Mononuclear cell (primary cell): ENCODE measurements around the gene NRG3. TPM values are rescaled to one million over a fixed set of nuclear protein-coding genes. Genes with fewer than 3 reads are reported as not detected.

ENCODE experiments used
- H3K27me3 ChIP-seq: 2 replicates; pipeline ENCODE4 v1.6.0; 2011; ENCODE audit warnings: low read length, control low read depth; ENCODE audit not compliant: insufficient read depth
- H3K4me1 ChIP-seq: 2 replicates; pipeline ENCODE4 v1.5.1; 2011; ENCODE audit warnings: mild to moderate bottlenecking, low read length, control low read depth; ENCODE audit not compliant: insufficient read depth
- H3K4me3 ChIP-seq: 2 replicates; pipeline ENCODE4 v1.5.1; 2011; ENCODE audit warnings: mild to moderate bottlenecking, low read length, moderate library complexity
- H3K9me3 ChIP-seq: 2 replicates; pipeline ENCODE4 v1.5.1; 2011; ENCODE audit warnings: low read depth, mild to moderate bottlenecking, control low read depth, low read length
- total RNA-seq: library from RNA; depleted of rRNA; stranded (reverse); fragments of >200 nt; gene quantifications from one replicate; pipeline ENCODE4 v1.2.3, GENCODE V29; 2012

Gene NRG3
- total RNA-seq, 1 donor, result not detected

- Histone ChIP-seq H3K4me1 (no peaks in the 10 kb centered on the region), H3K9me3 (peaks cover 6% of the 10 kb centered on the region), H3K27me3 (no peaks in the 10 kb centered on the region), H3K4me3 (no peak overlapping the region)
These were observed 578.8 kb downstream of the NRG3 start for GRCh38 chr10:82453678-82454293.

- H3K9me3 ChIP-seq, result no peaks in the 10 kb centered on the region
- no peaks in the 10 kb centered on the region for H3K4me1 ChIP-seq
- H3K27me3 ChIP-seq, result no peaks in the 10 kb centered on the region
- H3K4me3 ChIP-seq, result no peak overlapping the region
These were observed 588.0 kb downstream of the NRG3 start for GRCh38 chr10:82462910-82463551.

- Histone ChIP-seq H3K4me3 (no peak overlapping the region), H3K9me3 (no peaks in the 10 kb centered on the region), H3K27me3 (no peaks in the 10 kb centered on the region), H3K4me1 (no peaks in the 10 kb centered on the region)
These were observed 588.6 kb downstream of the NRG3 start for GRCh38 chr10:82463614-82464013.

GRCh38 chr10:82464191-82464818 lies 589.3 kb downstream of the NRG3 start:
- H3K27me3 ChIP-seq, result no peaks in the 10 kb centered on the region
- H3K4me3 ChIP-seq, result no peak overlapping the region
- no peaks in the 10 kb centered on the region for H3K9me3 ChIP-seq
- no peaks in the 10 kb centered on the region for H3K4me1 ChIP-seq

GRCh38 chr10:82464966-82465365 lies 590.0 kb downstream of the NRG3 start:
- Histone ChIP-seq H3K4me3 (no peak overlapping the region), H3K9me3 (no peaks in the 10 kb centered on the region), H3K27me3 (no peaks in the 10 kb centered on the region), H3K4me1 (no peaks in the 10 kb centered on the region)

DNA sequence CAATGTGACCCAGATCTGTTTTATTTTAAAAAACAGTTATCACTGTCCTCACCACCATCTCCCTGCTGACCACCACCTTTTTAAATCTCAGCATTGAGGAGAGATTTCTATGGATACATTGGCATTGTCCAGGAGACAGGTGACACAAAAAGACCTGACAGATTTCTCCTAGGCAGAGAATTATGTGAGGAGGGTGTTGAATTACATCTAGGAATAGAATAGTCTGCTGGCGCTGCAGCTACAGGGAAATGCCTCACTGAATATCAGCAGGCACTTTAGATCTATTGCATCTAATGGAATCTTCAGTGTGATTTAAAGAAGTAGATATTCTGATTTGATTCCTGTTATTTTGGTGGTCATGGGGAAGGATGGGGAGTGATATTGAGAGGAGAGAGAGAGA lies 593.5 kb downstream of the NRG3 start:
- H3K9me3 ChIP-seq, result no peaks in the 10 kb centered on the region
- no peaks in the 10 kb centered on the region for H3K27me3 ChIP-seq
- H3K4me3 ChIP-seq, result no peak overlapping the region
- no peaks in the 10 kb centered on the region for H3K4me1 ChIP-seq

- Histone ChIP-seq H3K4me1 (no peaks in the 10 kb centered on the region), H3K4me3 (no peak overlapping the region), H3K27me3 (no peaks in the 10 kb centered on the region), H3K9me3 (no peaks in the 10 kb centered on the region)
These were observed 597.7 kb downstream of the NRG3 start for GRCh38 chr10:82472406-82473335.

- no peaks in the 10 kb centered on the region for H3K27me3 ChIP-seq
- H3K9me3 ChIP-seq, result no peaks in the 10 kb centered on the region
- H3K4me3 ChIP-seq, result no peak overlapping the region
- H3K4me1 ChIP-seq, result no peaks in the 10 kb centered on the region
These were observed 602.8 kb downstream of the NRG3 start for GRCh38 chr10:82477776-82478175.

GRCh38 chr10:82492647-82493046 lies 617.7 kb downstream of the NRG3 start:
- Histone ChIP-seq H3K4me3 (no peak overlapping the region), H3K4me1 (no peaks in the 10 kb centered on the region), H3K9me3 (no peaks in the 10 kb centered on the region)

DNA sequence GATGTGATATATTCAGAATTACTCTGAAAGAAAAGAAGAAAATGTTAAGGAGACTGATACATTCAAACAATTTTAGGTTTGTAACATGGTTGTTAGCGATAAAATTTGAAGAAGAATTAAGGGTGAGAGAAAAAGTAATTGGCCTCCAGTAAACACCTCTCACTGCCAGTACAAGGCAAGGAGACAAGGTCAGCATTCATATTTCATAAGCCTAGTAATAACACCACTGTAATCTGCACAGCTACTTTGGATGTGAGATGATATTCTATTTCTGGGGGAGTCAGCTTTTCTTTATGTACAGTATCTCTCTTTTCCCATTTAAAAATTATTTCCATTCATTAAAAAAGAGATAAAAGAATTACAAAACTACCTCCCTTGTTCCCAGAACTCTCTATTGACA lies 621.1 kb downstream of the NRG3 start:
- Histone ChIP-seq H3K4me3 (no peak overlapping the region), H3K9me3 (no peaks in the 10 kb centered on the region), H3K4me1 (no peaks in the 10 kb centered on the region), H3K27me3 (no peaks in the 10 kb centered on the region)

More at GRCh38 chr10:82492647-82493046, 617.7 kb downstream of the NRG3 start:
- H3K27me3 ChIP-seq, result no peaks in the 10 kb centered on the region

- Histone ChIP-seq H3K9me3 (no peaks in the 10 kb centered on the region), H3K27me3 (no peaks in the 10 kb centered on the region), H3K4me1 (no peaks in the 10 kb centered on the region), H3K4me3 (no peak overlapping the region)
These were observed 622.4 kb downstream of the NRG3 start for GRCh38 chr10:82497439-82497838.

- Histone ChIP-seq H3K27me3 (no peaks in the 10 kb centered on the region), H3K4me1 (no peaks in the 10 kb centered on the region)
These were observed 624.0 kb downstream of the NRG3 start for GRCh38 chr10:82498976-82499375.

DNA sequence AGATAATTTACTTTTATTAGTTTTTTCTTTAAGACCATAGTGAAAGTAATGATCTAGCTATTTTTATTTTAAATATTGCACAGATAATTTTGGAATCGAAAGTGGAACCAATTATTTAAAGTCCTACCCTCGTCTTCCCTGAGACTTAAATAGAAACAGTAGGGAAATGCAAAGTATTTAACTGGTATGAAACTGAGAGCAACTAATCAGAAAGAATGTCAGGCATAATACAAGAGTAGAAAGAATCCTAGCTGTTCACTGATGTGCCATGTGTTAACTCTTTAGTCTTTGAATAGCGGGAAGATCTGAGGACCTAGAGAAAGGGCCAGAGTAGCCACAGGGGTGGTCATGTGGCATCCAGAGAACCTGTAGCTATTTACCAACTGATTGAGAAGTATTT lies 630.0 kb downstream of the NRG3 start:
- Histone ChIP-seq H3K4me3 (no peak overlapping the region), H3K4me1 (no peaks in the 10 kb centered on the region), H3K9me3 (no peaks in the 10 kb centered on the region), H3K27me3 (no peaks in the 10 kb centered on the region)

More at GRCh38 chr10:82498976-82499375, 624.0 kb downstream of the NRG3 start:
- no peaks in the 10 kb centered on the region for H3K9me3 ChIP-seq
- H3K4me3 ChIP-seq, result no peak overlapping the region

GRCh38 chr10:82506680-82507376 lies 631.8 kb downstream of the NRG3 start:
- no peaks in the 10 kb centered on the region for H3K4me1 ChIP-seq
- H3K4me3 ChIP-seq, result no peak overlapping the region
- H3K9me3 ChIP-seq, result no peaks in the 10 kb centered on the region
- H3K27me3 ChIP-seq, result no peaks in the 10 kb centered on the region
